PC-3 (cell line): ENCODE results near the gene VPS52. TPM values are rescaled to one million over a fixed set of nuclear protein-coding genes. Genes with fewer than 3 reads are reported as not detected.

Source experiments
- ATAC-seq: fragments of 200-7000 bp; cut with Tn5 transposase; 2 replicates; pipeline ENCODE4 v1.9.1; 2020; ENCODE audit warnings: mild to moderate bottlenecking, moderate library complexity
- BruUV-seq: library from RNA; stranded (reverse); fragments of 400-500 nt; replicated peaks from 2 replicates; lab custom pipeline; 2021; lab: Mats Ljungman, UMichigan
- CTCF ChIA-PET: fragments of 300-600 bp; sonication (Branson Sonifier 250); formaldehyde crosslinking; loops from one replicate; lab custom pipeline; 2022; ENCODE audit warnings: antibody characterized with exemption; lab: Charles Lee
- POLR2A ChIA-PET: fragments of 300-600 bp; sonication (Branson Sonifier 250); formaldehyde crosslinking; loops from one replicate; lab custom pipeline; 2022; ENCODE audit warnings: antibody characterized with exemption; ENCODE audit not compliant: unreplicated experiment; lab: Charles Lee
- DNase-seq: peaks from one replicate; pipeline ENCODE4 v3.0.0-alpha.2; 2015
- H2AFZ ChIP-seq: fragments of 300-600 bp; sonication (generic); 2 replicates; pipeline ENCODE4 v1.6.0; 2016; ENCODE audit warnings: antibody characterized with exemption, low read length
- H3F3A ChIP-seq: fragments of 300-600 bp; sonication (generic); one replicate; pipeline ENCODE4 v1.6.0; 2017; ENCODE audit warnings: antibody characterized with exemption, low read length, control low read depth, mild to moderate bottlenecking; ENCODE audit not compliant: unreplicated experiment
- H3K27ac ChIP-seq: fragments of 300-600 bp; sonication (generic); 2 replicates; pipeline ENCODE4 v1.5.1; 2016; ENCODE audit warnings: mild to moderate bottlenecking, low read length
- H3K27me3 ChIP-seq: fragments of 300-600 bp; sonication (generic); 2 replicates; pipeline ENCODE4 v1.6.1; 2016; ENCODE audit warnings: low read length, mixed read lengths
- H3K36me3 ChIP-seq: fragments of 300-600 bp; sonication (generic); 2 replicates; pipeline ENCODE4 v1.6.1; 2016; ENCODE audit warnings: low read depth, mixed run types, low read length, mixed read lengths
- H3K4me1 ChIP-seq: fragments of 300-600 bp; sonication (generic); 2 replicates; pipeline ENCODE4 v1.5.1; 2016; ENCODE audit warnings: low read length; ENCODE audit not compliant: insufficient read depth
- H3K4me2 ChIP-seq: fragments of 300-600 bp; sonication (generic); 2 replicates; pipeline ENCODE4 v1.6.0; 2016; ENCODE audit warnings: low read length
- H3K4me3 ChIP-seq: fragments of 300-600 bp; sonication (generic); 2 replicates; pipeline ENCODE4 v1.5.1; 2016; ENCODE audit warnings: mild to moderate bottlenecking, low read length, mixed read lengths
- H3K79me2 ChIP-seq: fragments of 300-600 bp; sonication (generic); 2 replicates; pipeline ENCODE4 v1.6.1; 2017; ENCODE audit warnings: low read length, mixed read lengths
- H3K9ac ChIP-seq: fragments of 300-600 bp; sonication (generic); 2 replicates; pipeline ENCODE4 v1.6.0; 2016; ENCODE audit warnings: mild to moderate bottlenecking, low read length
- H3K9me2 ChIP-seq: fragments of 300-600 bp; sonication (generic); replicated peaks from 2 replicates; pipeline ENCODE4 v1.6.1; 2016; ENCODE audit warnings: mixed run types, low read length, mixed read lengths
- H3K9me3 ChIP-seq: fragments of 300-600 bp; sonication (generic); 2 replicates; pipeline ENCODE4 v1.6.1; 2016; ENCODE audit warnings: low read length, mixed read lengths
- H4K20me1 ChIP-seq: fragments of 300-600 bp; sonication (generic); 2 replicates; pipeline ENCODE4 v1.6.1; 2016; ENCODE audit warnings: low read length, mixed read lengths
- EZH2 ChIP-seq: fragments of 300-600 bp; sonication (generic); IDR thresholded peaks from one replicate; pipeline ENCODE4 v1.6.1; 2017; ENCODE audit warnings: antibody characterized with exemption, mild to moderate bottlenecking, low read length; ENCODE audit not compliant: unreplicated experiment
- EZH2phosphoT487 ChIP-seq: fragments of 300-600 bp; sonication (generic); IDR thresholded peaks from 2 replicates; pipeline ENCODE4 v1.6.1; 2018; ENCODE audit warnings: mild to moderate bottlenecking, antibody characterized with exemption, low read length, borderline replicate concordance
- intact Hi-C: fragments of 100-400 bp; cut with micrococcal nuclease; formaldehyde crosslinking; loops from 2 replicates; pipeline ENCODE4 v1.9.0; 2023
- total RNA-seq: library from RNA; depleted of rRNA; stranded (reverse); fragments of >200 nt; gene quantifications from 2 replicates; pipeline ENCODE4 v1.2.3, GENCODE V29; 2014
- TF ChIP-seq, protein P1 (sequence below): fragments of 300-600 bp; sonication (generic); conservative IDR thresholded peaks from 2 replicates; pipeline ENCODE4 v1.5.1; 2017; ENCODE audit warnings: antibody characterized with exemption, low read depth, mild to moderate bottlenecking, low read length

Gene VPS52
- total RNA-seq, 1 experiment from 2014 or later = 33.7 TPM

DNA sequence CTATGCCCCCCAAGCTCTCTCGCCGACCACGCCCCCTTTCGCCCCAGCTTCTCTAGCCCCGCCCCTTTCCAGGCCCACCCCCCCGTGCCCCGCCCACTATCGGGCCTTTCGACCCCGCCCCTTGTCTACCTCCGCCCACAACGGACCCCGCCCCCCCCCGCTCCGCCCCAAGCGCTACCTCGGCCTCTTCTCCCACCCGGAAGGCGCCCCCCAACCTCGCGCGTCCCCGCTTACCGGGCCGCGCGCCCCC is 45.7 kb upstream of the VPS52 start:
- no peaks in the 10 kb centered on the region for H3K9me3 ChIP-seq
- peaks cover 12% of the 10 kb centered on the region; the same call in 1 of the 2 replicates for H3K36me3 ChIP-seq
- no peaks in the 10 kb centered on the region for H3K27me3 ChIP-seq
- no peak for TF ChIP-seq EZH2
- TF ChIP-seq, protein P1, sequence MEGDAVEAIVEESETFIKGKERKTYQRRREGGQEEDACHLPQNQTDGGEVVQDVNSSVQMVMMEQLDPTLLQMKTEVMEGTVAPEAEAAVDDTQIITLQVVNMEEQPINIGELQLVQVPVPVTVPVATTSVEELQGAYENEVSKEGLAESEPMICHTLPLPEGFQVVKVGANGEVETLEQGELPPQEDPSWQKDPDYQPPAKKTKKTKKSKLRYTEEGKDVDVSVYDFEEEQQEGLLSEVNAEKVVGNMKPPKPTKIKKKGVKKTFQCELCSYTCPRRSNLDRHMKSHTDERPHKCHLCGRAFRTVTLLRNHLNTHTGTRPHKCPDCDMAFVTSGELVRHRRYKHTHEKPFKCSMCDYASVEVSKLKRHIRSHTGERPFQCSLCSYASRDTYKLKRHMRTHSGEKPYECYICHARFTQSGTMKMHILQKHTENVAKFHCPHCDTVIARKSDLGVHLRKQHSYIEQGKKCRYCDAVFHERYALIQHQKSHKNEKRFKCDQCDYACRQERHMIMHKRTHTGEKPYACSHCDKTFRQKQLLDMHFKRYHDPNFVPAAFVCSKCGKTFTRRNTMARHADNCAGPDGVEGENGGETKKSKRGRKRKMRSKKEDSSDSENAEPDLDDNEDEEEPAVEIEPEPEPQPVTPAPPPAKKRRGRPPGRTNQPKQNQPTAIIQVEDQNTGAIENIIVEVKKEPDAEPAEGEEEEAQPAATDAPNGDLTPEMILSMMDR = no peak
- no peak for TF ChIP-seq EZH2phosphoT487
- no peaks in the 10 kb centered on the region for H3F3A ChIP-seq
- H2AFZ ChIP-seq = no peak overlapping the region
- H3K79me2 ChIP-seq = peaks cover 49% of the 10 kb centered on the region
- H3K4me2 ChIP-seq = peak overlapping the region; percentile 56
- no peaks in the 10 kb centered on the region for H3K9me2 ChIP-seq
- H3K9ac ChIP-seq = peak overlapping the region; percentile 36; the same call in 1 of the 2 replicates
- DNase-seq (no peak), ATAC-seq (no peak)
- BruUV-seq = no TSS peak
- H3K4me1 ChIP-seq = peaks cover 54% of the 10 kb centered on the region
- peak overlapping the region; percentile 57; the same call in 1 of the 2 replicates for H3K27ac ChIP-seq
- ChIA-PET CTCF (interaction anchor here (0.7 to 1.1 kb wide), 3 partner anchors 18 to 109 kb away, joined by 5 to 18 read pairs (median 6); partner anchors contain the start of gene B3GALT4), POLR2A (interaction anchor here (0.6 to 1.0 kb wide), 8 partner anchors 18 to 1587 kb away, joined by 3 to 16 read pairs (median 4); partner anchors contain the start of genes HMGA1 and MSH5)
- no peaks in the 10 kb centered on the region for H4K20me1 ChIP-seq
- H3K4me3 ChIP-seq = peak overlapping the region; percentile 72; the same call in 1 of the 2 replicates
- intact Hi-C loops = no loop called here

DNA sequence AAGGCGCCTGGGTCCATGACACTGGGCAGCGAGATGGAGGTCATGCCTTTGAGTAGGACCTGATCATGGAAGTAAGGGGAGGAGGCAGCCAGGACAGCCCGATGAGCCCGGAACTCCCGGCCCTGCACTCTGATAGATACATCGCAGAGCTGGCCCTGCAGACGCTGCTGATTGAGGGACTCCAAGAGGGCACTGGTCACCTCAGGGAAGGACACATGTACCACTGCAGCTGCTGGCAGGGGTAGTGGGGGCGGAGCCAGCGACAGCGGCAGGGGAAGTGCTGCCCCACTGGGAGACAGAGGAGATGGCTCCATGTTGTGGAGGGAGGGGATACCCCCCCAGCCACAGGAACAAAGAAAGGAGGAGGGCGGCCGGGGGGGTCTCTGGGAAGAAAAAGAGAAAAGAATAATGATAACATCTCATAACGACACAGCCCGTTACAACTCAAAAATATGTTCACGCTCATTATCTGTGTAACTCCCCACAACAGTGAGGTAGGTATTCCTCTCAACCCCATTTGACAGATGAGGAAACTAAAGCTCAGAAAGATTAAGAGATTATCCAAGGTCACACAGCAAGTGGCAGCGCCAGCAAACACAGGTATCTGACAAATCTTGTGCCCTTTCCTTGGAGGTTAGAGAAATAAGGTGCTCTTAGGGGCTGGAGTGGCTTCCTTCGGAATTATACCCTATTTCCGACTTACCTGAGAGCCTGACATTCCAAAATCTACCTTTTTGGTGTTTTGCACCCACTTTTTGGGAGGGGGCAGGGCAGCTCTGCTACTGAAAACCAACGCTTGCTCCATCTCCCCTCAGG is 45.1 kb upstream of the VPS52 start:
- no peaks in the 10 kb centered on the region for H3K9me3 ChIP-seq
- H3F3A ChIP-seq = no peaks in the 10 kb centered on the region
- no peaks in the 10 kb centered on the region for H3K9me2 ChIP-seq
- peaks cover 12% of the 10 kb centered on the region; the same call in 1 of the 2 replicates for H3K36me3 ChIP-seq
- H3K27ac ChIP-seq = no peak overlapping the region
- no peak for ATAC-seq
- H3K79me2 ChIP-seq = peaks cover 49% of the 10 kb centered on the region
- H2AFZ ChIP-seq = no peak overlapping the region
- H3K4me1 ChIP-seq = peaks cover 53% of the 10 kb centered on the region
- H4K20me1 ChIP-seq = peaks cover 3% of the 10 kb centered on the region; the same call in 1 of the 2 replicates
- H3K9ac ChIP-seq = no peak overlapping the region
- no peak for DNase-seq
- peak overlapping the region; percentile 56 for H3K4me2 ChIP-seq
- H3K27me3 ChIP-seq = no peaks in the 10 kb centered on the region
- peak overlapping the region; percentile 42; the same call in 1 of the 2 replicates for H3K4me3 ChIP-seq
- no TSS peak for BruUV-seq
- intact Hi-C loops = no loop called here
- POLR2A ChIA-PET = interaction anchor here (0.6 to 0.9 kb wide), 4 partner anchors 32 to 1577 kb away, joined by 3 to 6 read pairs (median 4); partner anchors contain the start of gene MSH5
- TF ChIP-seq, protein P1 = no peak
- CTCF ChIA-PET = no interaction called here
